A549 (cell line): ENCODE data around the gene NDNF. TPM values are rescaled to one million over a fixed set of nuclear protein-coding genes. Genes with fewer than 3 reads are reported as not detected.
A peak's percentile ranks its signal among the peaks of the same experiment; 100 is the strongest.

Experiments used
- ATAC-seq, 2 experiments: fragments of 200-7000 bp in 1 of 2; fragments of >200 bp in 1 of 2; cut with Nextera tagmentation in 1 of 2; cut with Tn5 transposase in 1 of 2; 3 replicates each; pipeline versions ENCODE4 v1.8.0 to v1.9.1; 2018 to 2020; ENCODE audit warnings: mild to moderate bottlenecking in 1 of 2, moderate library complexity in 1 of 2
- CTCF ChIA-PET: fragments of 300-600 bp; sonication (Branson Sonifier 250); formaldehyde crosslinking; extraction: SDS; loops from one replicate; lab custom pipeline; 2021; ENCODE audit warnings: antibody characterized with exemption, inconsistent platforms; lab: Yijun Ruan, JAX
- POLR2A ChIA-PET: fragments of 350-600 bp; formaldehyde crosslinking; extraction: SDS; loops from one replicate; lab custom pipeline; 2021; ENCODE audit warnings: antibody characterized with exemption, inconsistent platforms; lab: Yijun Ruan, JAX
- DNase-seq, 2 experiments: peaks; one replicate each; pipeline versions ENCODE4 v3.0.0 to v3.0.0-alpha.2; 2011 to 2016; ENCODE audit warnings: low read depth in 1 of 2, low spot score in 1 of 2
- FAIRE-seq: peaks from 2 replicates; lab custom pipeline; 2011; peaks lifted over from hg19 to GRCh38; lab: Jason Lieb, UNC
- H3K27ac ChIP-seq, 2 experiments: fragments of >200 bp; sonication (Bioruptor Twin); formaldehyde crosslinking; 3 replicates each; pipeline ENCODE4 v1.5.1; 2016 to 2017
- H3K4me1 ChIP-seq: fragments of >200 bp; sonication (Bioruptor Twin); formaldehyde crosslinking; 3 replicates; pipeline ENCODE4 v1.6.1; 2016
- H3K4me2 ChIP-seq: fragments of >200 bp; sonication (Bioruptor Twin); formaldehyde crosslinking; 3 replicates; pipeline ENCODE4 v1.6.1; 2016
- H3K4me3 ChIP-seq: fragments of >200 bp; sonication (Bioruptor Twin); formaldehyde crosslinking; 3 replicates; pipeline ENCODE4 v1.5.1; 2016
- H3K9me3 ChIP-seq: fragments of >200 bp; sonication (Bioruptor Twin); formaldehyde crosslinking; 3 replicates; pipeline ENCODE4 v1.6.1; 2016
- CBX2 ChIP-seq: fragments of 200-600 bp; sonication (generic); IDR thresholded peaks from 2 replicates; pipeline ENCODE4 v1.6.1; 2016; ENCODE audit warnings: low read depth, mild to moderate bottlenecking, borderline replicate concordance
- E2F6 ChIP-seq: IDR thresholded peaks from 2 replicates; pipeline ENCODE4 v1.6.1; 2012; ENCODE audit warnings: low read depth, borderline replicate concordance
- EHF ChIP-seq: fragments of 250-450 bp; sonication (Bioruptor Pico); IDR thresholded peaks from 2 replicates; pipeline ENCODE4 v1.5.0; 2020; ENCODE audit warnings: mild to moderate bottlenecking
- EP300 ChIP-seq, 2 experiments: fragments of >200 bp; sonication (Bioruptor Twin); formaldehyde crosslinking; IDR thresholded peaks; 2 replicates in 1 of 2; 3 replicates in 1 of 2; pipeline ENCODE4 v1.6.1; 2016 to 2017
- ESRRA ChIP-seq: fragments of 150-350 bp; IDR thresholded peaks from 2 replicates; pipeline ENCODE4 v1.6.1; 2014; ENCODE audit warnings: mild to moderate bottlenecking, low read length, borderline replicate concordance
- FOXS1 ChIP-seq: fragments of 250-450 bp; sonication (Bioruptor Pico); IDR thresholded peaks from 2 replicates; pipeline ENCODE4 v1.5.0; 2020; ENCODE audit warnings: mild to moderate bottlenecking, moderate library complexity
- HDAC2 ChIP-seq: fragments of 200-600 bp; sonication (generic); IDR thresholded peaks from 2 replicates; pipeline ENCODE4 v1.6.1; 2016
- HOXB13 ChIP-seq: fragments of 250-450 bp; sonication (Bioruptor Pico); IDR thresholded peaks from 2 replicates; pipeline ENCODE4 v1.5.0; 2020; ENCODE audit warnings: low read depth, mild to moderate bottlenecking, moderate library complexity
- HOXB5 ChIP-seq: fragments of 250-450 bp; sonication (Bioruptor Pico); IDR thresholded peaks from 2 replicates; pipeline ENCODE4 v1.5.0; 2020; ENCODE audit warnings: mild to moderate bottlenecking, moderate library complexity
- KDM1A ChIP-seq: fragments of 200-600 bp; sonication (generic); IDR thresholded peaks from 2 replicates; pipeline ENCODE4 v1.6.1; 2016; ENCODE audit warnings: low read depth, mild to moderate bottlenecking
- MAFK ChIP-seq: fragments of 450-650 bp; IDR thresholded peaks from 2 replicates; pipeline ENCODE4 v1.6.1; 2014; ENCODE audit not compliant: partially characterized antibody
- NFE2L2 ChIP-seq: fragments of 150-350 bp; conservative IDR thresholded peaks from 2 replicates; pipeline ENCODE4 v1.6.1; 2014; ENCODE audit warnings: low read length
- RAD21 ChIP-seq, 2 experiments: fragments of >200 bp in 1 of 2; sonication (Bioruptor Twin) in 1 of 2; formaldehyde crosslinking in 1 of 2; IDR thresholded peaks in 1 of 2; conservative IDR thresholded peaks in 1 of 2; 2 replicates in 1 of 2; 3 replicates in 1 of 2; pipeline ENCODE4 v1.6.1; 2012 to 2018; ENCODE audit warnings: inconsistent platforms in 1 of 2
- RARB ChIP-seq: fragments of 250-450 bp; sonication (Bioruptor Pico); IDR thresholded peaks from 2 replicates; pipeline ENCODE4 v1.8.0; 2021; ENCODE audit warnings: mild to moderate bottlenecking, moderate library complexity
- REST ChIP-seq: fragments of 200-600 bp; sonication (generic); IDR thresholded peaks from 2 replicates; pipeline ENCODE4 v1.6.1; 2016; ENCODE audit warnings: antibody characterized with exemption, mild to moderate bottlenecking, moderate library complexity
- SMC3 ChIP-seq: fragments of >200 bp; sonication (Bioruptor Twin); formaldehyde crosslinking; IDR thresholded peaks from 3 replicates; pipeline ENCODE4 v1.6.1; 2018; ENCODE audit warnings: inconsistent platforms
- ZFP36 ChIP-seq: fragments of 450-650 bp; IDR thresholded peaks from 2 replicates; pipeline ENCODE4 v1.6.1; 2014; ENCODE audit warnings: borderline replicate concordance; ENCODE audit not compliant: partially characterized antibody
- ZNF302 ChIP-seq: fragments of 250-450 bp; sonication (Bioruptor Pico); IDR thresholded peaks from 2 replicates; pipeline ENCODE4 v1.9.0; 2021; ENCODE audit warnings: inconsistent platforms, mild to moderate bottlenecking, moderate library complexity
- WGBS: methylation state at CpG from one replicate; pipeline ENCODE4 v1.1.6; 2017; ENCODE audit errors: missing lambda C conversion rate; 5-methylcytosine and 5-hydroxymethylcytosine counted together
- polyA plus RNA-seq, 4 experiments: library from polyadenylated mRNA; depleted of rRNA in 3 of 4; stranded (reverse); fragments of >200 nt; fragmentation: RNase III in 1 of 4; extraction: RNeasy Plus Mini Kit Qiagen cat#74134 plus additional on column Dnase treatment in 1 of 4; gene quantifications; 2 replicates in 3 of 4; 3 replicates in 1 of 4; pipeline ENCODE4 v1.2.3, GENCODE V29; 2011 to 2017
- TF ChIP-seq, protein P1 (sequence below): IDR thresholded peaks from 2 replicates; pipeline ENCODE4 v1.6.1; 2012
- TF ChIP-seq, protein P2 (sequence below): fragments of 250-450 bp; sonication (Bioruptor Pico); IDR thresholded peaks from 2 replicates; pipeline ENCODE4 v1.5.0; 2020; ENCODE audit warnings: low read depth, mild to moderate bottlenecking, moderate library complexity
- TF ChIP-seq, protein P3 (sequence below): fragments of 250-450 bp; sonication (Bioruptor Pico); IDR thresholded peaks from 2 replicates; pipeline ENCODE4 v1.5.0; 2021; ENCODE audit warnings: mild to moderate bottlenecking, moderate library complexity, borderline replicate concordance
- TF ChIP-seq, protein P4 (sequence below): fragments of >200 bp; sonication (Bioruptor Twin); formaldehyde crosslinking; IDR thresholded peaks from 3 replicates; pipeline ENCODE4 v1.5.1; 2016

Gene NDNF
- polyA plus RNA-seq, 2 of the 4 experiments (the other 2 are of a cell fraction) = not detected

- TF ChIP-seq, protein P1, sequence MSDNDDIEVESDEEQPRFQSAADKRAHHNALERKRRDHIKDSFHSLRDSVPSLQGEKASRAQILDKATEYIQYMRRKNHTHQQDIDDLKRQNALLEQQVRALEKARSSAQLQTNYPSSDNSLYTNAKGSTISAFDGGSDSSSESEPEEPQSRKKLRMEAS = no peak
- TF ChIP-seq E2F6 (no peak), KDM1A (no peak)
Observed at GRCh38 chr4:121100093-121100775, 27.9 kb upstream of the NDNF start (continued).

DNA sequence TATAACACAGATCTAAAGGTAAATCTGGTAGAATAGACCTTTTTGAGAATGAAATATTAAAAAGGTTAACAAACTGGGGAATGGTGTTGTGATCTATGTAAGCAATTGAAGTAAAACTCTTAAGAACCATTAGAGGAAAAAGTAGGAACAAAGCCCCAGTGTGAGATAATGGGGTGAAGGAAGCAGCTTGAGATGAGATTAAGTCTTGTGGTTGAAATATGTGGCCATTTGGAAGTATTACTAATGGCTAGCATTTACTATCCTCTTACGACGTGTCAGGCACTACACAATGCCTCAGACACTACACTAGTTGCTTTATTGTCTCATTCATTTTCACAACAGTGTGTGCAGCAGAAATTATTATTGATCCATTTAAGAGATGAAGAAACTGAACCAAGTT lies 25.9 kb upstream of the NDNF start:
- Histone ChIP-seq H3K9me3 (no peaks in the 10 kb centered on the region), H3K4me3 (no peak overlapping the region), H3K4me1 (no peaks in the 10 kb centered on the region), H3K4me2 (no peak overlapping the region), H3K27ac (no peak overlapping the region)
- CTCF ChIA-PET = no interaction called here
- DNase-seq (no peak), FAIRE-seq (no peak), ATAC-seq (no peak)
- 78% methylated on average over 2 of the region's 2 CpGs for WGBS
- TF ChIP-seq MAFK = no peak
- no peak for TF ChIP-seq ZFP36
- no peak for TF ChIP-seq CBX2
- no peak for TF ChIP-seq NFE2L2
- TF ChIP-seq REST = no peak
- no peak for TF ChIP-seq HDAC2
- TF ChIP-seq ESRRA = no peak
- TF ChIP-seq HOXB5 (CRISPR knock-in tag) = no peak
- TF ChIP-seq RARB (CRISPR knock-in tag) = no peak
- TF ChIP-seq EP300 (IDR thresholded peaks at IDR 0.05) = no peak
- POLR2A ChIA-PET = no interaction called here

GRCh38 chr4:121096629-121097028 lies 24.3 kb upstream of the NDNF start:
- no peak for TF ChIP-seq FOXS1 (CRISPR knock-in tag)
- TF ChIP-seq, protein P2, sequence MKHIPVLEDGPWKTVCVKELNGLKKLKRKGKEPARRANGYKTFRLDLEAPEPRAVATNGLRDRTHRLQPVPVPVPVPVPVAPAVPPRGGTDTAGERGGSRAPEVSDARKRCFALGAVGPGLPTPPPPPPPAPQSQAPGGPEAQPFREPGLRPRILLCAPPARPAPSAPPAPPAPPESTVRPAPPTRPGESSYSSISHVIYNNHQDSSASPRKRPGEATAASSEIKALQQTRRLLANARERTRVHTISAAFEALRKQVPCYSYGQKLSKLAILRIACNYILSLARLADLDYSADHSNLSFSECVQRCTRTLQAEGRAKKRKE (CRISPR knock-in tag) = no peak
- TF ChIP-seq EP300 (IDR thresholded peaks at IDR 0.05) = no peak
- TF ChIP-seq HOXB13 (CRISPR knock-in tag) = no peak
- TF ChIP-seq, protein P3, sequence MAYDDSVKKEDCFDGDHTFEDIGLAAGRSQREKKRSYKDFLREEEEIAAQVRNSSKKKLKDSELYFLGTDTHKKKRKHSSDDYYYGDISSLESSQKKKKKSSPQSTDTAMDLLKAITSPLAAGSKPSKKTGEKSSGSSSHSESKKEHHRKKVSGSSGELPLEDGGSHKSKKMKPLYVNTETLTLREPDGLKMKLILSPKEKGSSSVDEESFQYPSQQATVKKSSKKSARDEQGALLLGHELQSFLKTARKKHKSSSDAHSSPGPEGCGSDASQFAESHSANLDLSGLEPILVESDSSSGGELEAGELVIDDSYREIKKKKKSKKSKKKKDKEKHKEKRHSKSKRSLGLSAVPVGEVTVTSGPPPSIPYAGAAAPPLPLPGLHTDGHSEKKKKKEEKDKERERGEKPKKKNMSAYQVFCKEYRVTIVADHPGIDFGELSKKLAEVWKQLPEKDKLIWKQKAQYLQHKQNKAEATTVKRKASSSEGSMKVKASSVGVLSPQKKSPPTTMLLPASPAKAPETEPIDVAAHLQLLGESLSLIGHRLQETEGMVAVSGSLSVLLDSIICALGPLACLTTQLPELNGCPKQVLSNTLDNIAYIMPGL (CRISPR knock-in tag) = no peak
- TF ChIP-seq, protein P4, sequence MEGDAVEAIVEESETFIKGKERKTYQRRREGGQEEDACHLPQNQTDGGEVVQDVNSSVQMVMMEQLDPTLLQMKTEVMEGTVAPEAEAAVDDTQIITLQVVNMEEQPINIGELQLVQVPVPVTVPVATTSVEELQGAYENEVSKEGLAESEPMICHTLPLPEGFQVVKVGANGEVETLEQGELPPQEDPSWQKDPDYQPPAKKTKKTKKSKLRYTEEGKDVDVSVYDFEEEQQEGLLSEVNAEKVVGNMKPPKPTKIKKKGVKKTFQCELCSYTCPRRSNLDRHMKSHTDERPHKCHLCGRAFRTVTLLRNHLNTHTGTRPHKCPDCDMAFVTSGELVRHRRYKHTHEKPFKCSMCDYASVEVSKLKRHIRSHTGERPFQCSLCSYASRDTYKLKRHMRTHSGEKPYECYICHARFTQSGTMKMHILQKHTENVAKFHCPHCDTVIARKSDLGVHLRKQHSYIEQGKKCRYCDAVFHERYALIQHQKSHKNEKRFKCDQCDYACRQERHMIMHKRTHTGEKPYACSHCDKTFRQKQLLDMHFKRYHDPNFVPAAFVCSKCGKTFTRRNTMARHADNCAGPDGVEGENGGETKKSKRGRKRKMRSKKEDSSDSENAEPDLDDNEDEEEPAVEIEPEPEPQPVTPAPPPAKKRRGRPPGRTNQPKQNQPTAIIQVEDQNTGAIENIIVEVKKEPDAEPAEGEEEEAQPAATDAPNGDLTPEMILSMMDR = peak; percentile 55
- no peak for TF ChIP-seq ZNF302
- TF ChIP-seq MAFK = no peak
- peak; percentile 60 to 77 for TF ChIP-seq RAD21 (conservative IDR thresholded peaks at IDR 0.05 in 1 of 2, IDR thresholded peaks at IDR 0.05 in 1 of 2)
- TF ChIP-seq SMC3 = peak; percentile 69
- TF ChIP-seq EHF (CRISPR knock-in tag) = no peak
- no peaks in the 10 kb centered on the region for H3K9me3 ChIP-seq
- ATAC-seq (no peak), DNase-seq (peak in 1 of 2 experiments; percentile 16), FAIRE-seq (no peak)
- H3K4me3 ChIP-seq = no peak overlapping the region
- no peak overlapping the region for H3K4me2 ChIP-seq
- whole genome bisulfite sequencing = 1% methylated on average over 2 of the region's 2 CpGs
- CTCF ChIA-PET = no interaction called here
- no peak overlapping the region for H3K27ac ChIP-seq
- POLR2A ChIA-PET = no interaction called here
- H3K4me1 ChIP-seq = no peaks in the 10 kb centered on the region
